Adrenal gland (tissue), 5 donors: ENCODE measurements around the gene FBXL20.

Experiments used
- CTCF ChIP-seq, 6 experiments: fragments of 450-650 bp in 4 of 6; fragments of 200-600 bp in 2 of 6; sonication (generic) in 1 of 6; IDR thresholded peaks; 1 replicate in 5 of 6; 2 replicates in 1 of 6; pipeline versions ENCODE4 v1.5.1 to v1.8.0; 2016 to 2021; ENCODE audit warnings: antibody characterized with exemption in 6 of 6, mild to moderate bottlenecking in 2 of 6, moderate library complexity in 1 of 6
- POLR2A ChIP-seq, 2 donors: fragments of 450-650 bp; IDR thresholded peaks; one replicate each; pipeline ENCODE4 v1.6.1; 2017; ENCODE audit warnings: antibody characterized with exemption in 2 of 2, mild to moderate bottlenecking in 2 of 2, moderate library complexity in 1 of 2
- donor health status: DM: no; HTN: no; CAD: no.

- no peak for TF ChIP-seq CTCF (IDR thresholded peaks at IDR 0.05)
- TF ChIP-seq POLR2A (IDR thresholded peaks at IDR 0.05) = no peak
Measured at GRCh38 chr17:39340731-39341130, 60.7 kb downstream of the FBXL20 start.
